Heart left ventricle (tissue), 16 donors: ENCODE data around the gene NPTX1. TPM values are rescaled to one million over a fixed set of nuclear protein-coding genes. Genes with fewer than 3 reads are reported as not detected.

ENCODE experiments used
- ATAC-seq, 4 donors: fragments of 200-7000 bp; cut with Tn5 transposase; one replicate each; pipeline ENCODE4 v1.9.1; 2020 to 2022; ENCODE audit warnings: moderate library complexity in 4 of 4, mild to moderate bottlenecking in 3 of 4, moderate number of reproducible peaks in 1 of 4
- DNase-seq, 5 donors: peaks; one replicate each; pipeline ENCODE4 v3.0.0-alpha.2; 2020
- H3K27ac ChIP-seq, 12 donors: fragments of 200-600 bp; sonication (generic) in 4 of 12; one replicate each; pipeline versions ENCODE4 v1.5.0 to v1.8.0; 2016 to 2022; ENCODE audit warnings: mild to moderate bottlenecking in 2 of 12
- H3K27me3 ChIP-seq, 9 donors: fragments of 200-600 bp; sonication (generic) in 2 of 9; one replicate each; pipeline versions ENCODE4 v1.5.1 to v1.8.0; 2016 to 2022; ENCODE audit warnings: mild to moderate bottlenecking in 3 of 9
- H3K36me3 ChIP-seq, 9 donors: fragments of 200-600 bp; sonication (generic) in 2 of 9; one replicate each; pipeline versions ENCODE4 v1.5.0 to v1.8.0; 2018 to 2022; ENCODE audit warnings: mild to moderate bottlenecking in 2 of 9
- H3K4me1 ChIP-seq, 12 donors: fragments of 200-600 bp; sonication (generic) in 4 of 12; one replicate each; pipeline versions ENCODE4 v1.5.0 to v1.8.0; 2016 to 2022; ENCODE audit warnings: mild to moderate bottlenecking in 3 of 12
- H3K4me3 ChIP-seq, 12 donors: fragments of 200-600 bp; sonication (generic) in 4 of 12; one replicate each; pipeline versions ENCODE4 v1.5.0 to v1.8.0; 2017 to 2022; ENCODE audit warnings: mild to moderate bottlenecking in 9 of 12, moderate library complexity in 4 of 12
- H3K9me3 ChIP-seq, 12 donors: fragments of 200-600 bp; sonication (generic) in 4 of 12; one replicate each; pipeline versions ENCODE4 v1.5.0 to v1.8.0; 2016 to 2022; ENCODE audit warnings: mild to moderate bottlenecking in 1 of 12
- CTCF ChIP-seq, 12 donors: fragments of 200-600 bp; sonication (generic) in 4 of 12; IDR thresholded peaks; one replicate each; pipeline versions ENCODE4 v1.5.0 to v1.8.0; 2018 to 2022; ENCODE audit warnings: antibody characterized with exemption in 12 of 12, mild to moderate bottlenecking in 5 of 12
- POLR2A ChIP-seq, 2 donors: fragments of 450-650 bp; IDR thresholded peaks; one replicate each; pipeline ENCODE4 v1.6.1; 2017; ENCODE audit warnings: antibody characterized with exemption in 2 of 2, mild to moderate bottlenecking in 2 of 2, moderate library complexity in 2 of 2
- WGBS, 4 donors: extraction: QIAGEN DNeasy Blood & Tissue Kit in 2 of 4; methylation state at CpG; one replicate each; pipeline versions ENCODE4 v1.1.5 to v1.1.7; 2013 to 2018; 5-methylcytosine and 5-hydroxymethylcytosine counted together
- intact Hi-C, 10 donors: fragments of 100-400 bp; cut with DNase I; formaldehyde crosslinking; loops; one replicate each; pipeline versions ENCODE4 v1.11.1 to v1.14.2; 2022
- polyA plus RNA-seq, 2 donors: library from polyadenylated mRNA; stranded (reverse); fragments of 200-250 nt; gene quantifications; one replicate each; pipeline ENCODE4 v1.2.3, GENCODE V29; 2013
- total RNA-seq, 9 donors: library from RNA; depleted of rRNA in 2 of 9; stranded (reverse); fragments of >200 nt in 2 of 9; fragmentation: NEBNext Ultra II Directional in 3 of 9; extraction: Animal tissue kit (Norgen Biotek cat#: 25700) in 3 of 9; gene quantifications; one replicate each; pipeline versions ENCODE4 v1.1.0 to v1.2.4, GENCODE V29; 2016 to 2023
- donor health status: ischemic (EF 13 %, LVEDD 7.1; RV severe dilation, severe dysfunction).
- donor health status: healthy with polysubstance abuse.
- donor health status: DM: no; HTN: yes; CAD: no.
- donor health status: DM: no; HTN: no; CAD: no.
- donor health status: ischemic (EF 25% LVEDD 6.9; RV normal size, moderate dysfunction).
- donor health status: ischemic (EF 25% LVEDD 5.7; RV mildly dilated, moderate dysfunction).
- donor health status: healthy.
- donor health status: DM: yes; HTN: yes; CAD: no.
- donor health status: ischemic (EF 35%, LVEDD 5.7; RV mildly dilated, moderate dysfunction).
- donor health status: nonischemic (EF 11% LVEDD 7.7; RV severe dilation, severe dysfunction).
- donor health status: DM: yes; HTN: yes; CAD: no.
- donor health status: PGD.
- donor health status: ischemic (EF 29% LVEDD 5.4; RV normal size, mild dysfunction).
- donor health status: nonischemic (EF 23%, LVEDD 6.1; RV moderate dilation, normal function).

NPTX1 gene
- total and polyA plus RNA-seq, 11 donors: 0.01 to 0.58 (median 0.09) TPM; not detected in 7

DNA sequence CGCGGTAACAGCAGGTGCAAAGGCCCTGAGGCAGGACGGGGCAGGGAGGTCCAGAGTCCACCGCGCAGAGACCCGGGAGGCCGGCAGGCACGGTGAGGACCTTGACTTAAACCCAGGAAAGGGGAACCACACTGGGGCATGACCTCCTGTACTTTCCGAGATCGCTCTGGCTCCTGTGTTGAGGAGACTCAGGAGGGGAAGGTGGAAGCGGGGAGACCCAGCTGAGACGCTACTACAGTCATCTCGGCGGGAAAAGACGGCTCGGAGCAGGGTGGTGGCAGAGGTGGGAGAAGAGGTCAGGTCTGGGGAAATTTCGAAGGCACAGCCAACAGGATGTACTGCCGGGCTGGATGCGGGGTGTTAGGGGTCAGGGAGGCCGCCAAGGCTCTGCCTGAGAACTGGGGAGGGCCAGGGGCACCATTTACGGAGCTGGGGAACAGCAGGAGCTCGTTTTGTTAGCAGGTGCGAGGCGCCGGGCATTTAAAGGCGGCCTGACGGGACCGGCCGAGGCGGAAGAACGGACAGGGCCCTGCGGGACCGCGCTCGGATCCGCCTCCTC is 22.3 kb downstream of the NPTX1 start:
- ATAC-seq (no peak), DNase-seq (no peak)
- TF ChIP-seq CTCF (IDR thresholded peaks at IDR 0.05) (no peak), POLR2A (IDR thresholded peaks at IDR 0.05) (no peak)
- H3K27me3 ChIP-seq: no peaks in the 10 kb centered on the region
- peak overlapping the region; percentile 43 to 88 (median 72) for H3K4me3 ChIP-seq
- 32 to 53% (median 34%) methylated on average over 25 to 36 of the region's 36 CpGs for WGBS, 4 donors
- peaks cover 0 to 36% (median 22%) of the 10 kb centered on the region in 12 donors for H3K4me1 ChIP-seq
- intact Hi-C loops: loop anchor here in 1 of 10 donors (1.0 kb wide), 1 partner anchor 39 kb away; the partner anchor contains the start of gene ENDOV
- no peaks in the 10 kb centered on the region for H3K36me3 ChIP-seq
- H3K27ac ChIP-seq: peak overlapping the region; percentile 88 to 99 (median 96)
- H3K9me3 ChIP-seq: no peaks in the 10 kb centered on the region

DNA sequence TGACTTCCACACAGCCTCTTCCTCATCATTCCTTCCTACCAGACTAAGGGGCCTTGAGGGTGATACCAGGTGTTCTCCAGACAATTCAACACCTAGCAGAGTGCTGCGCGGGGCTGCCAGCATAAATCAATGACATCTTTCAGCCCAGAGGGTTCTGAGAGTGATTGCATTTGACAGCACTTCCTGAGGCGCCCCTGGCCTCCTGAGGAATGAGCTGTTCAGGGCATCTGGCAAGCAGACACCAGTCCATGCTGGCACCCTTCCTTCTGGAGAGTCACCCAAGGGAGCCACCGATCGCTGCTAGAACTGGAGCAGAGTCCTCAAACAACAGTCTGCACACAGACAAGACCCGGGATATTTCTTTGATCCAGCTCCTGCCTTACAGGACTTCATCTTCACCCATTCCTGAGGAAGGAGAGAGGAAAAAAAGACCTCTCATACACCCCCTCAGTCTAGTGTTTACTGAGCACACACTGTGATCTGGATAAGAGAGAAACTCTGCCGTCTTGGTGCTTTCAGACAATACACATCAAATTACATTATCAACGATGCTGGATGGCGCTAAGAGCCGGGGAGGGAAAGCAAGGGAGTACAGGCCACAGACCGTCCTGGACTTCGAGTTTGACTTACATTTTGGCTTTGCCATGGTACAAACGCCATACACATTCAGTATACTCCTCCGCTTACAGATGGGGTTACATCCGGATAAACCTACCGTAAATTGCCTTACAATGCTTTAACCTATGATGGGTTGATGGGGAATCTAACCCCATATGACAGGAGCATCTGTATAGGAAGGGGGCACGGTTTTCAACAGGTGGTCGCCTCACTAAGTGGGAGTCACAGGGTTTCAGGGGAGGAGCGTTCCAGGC is 23.0 kb downstream of the NPTX1 start:
- no peak for DNase-seq
- peak overlapping the region in 8 of 12 donors; percentile 70 to 88 (median 76) for H3K4me3 ChIP-seq
- intact Hi-C loops: no loop called here

DNA sequence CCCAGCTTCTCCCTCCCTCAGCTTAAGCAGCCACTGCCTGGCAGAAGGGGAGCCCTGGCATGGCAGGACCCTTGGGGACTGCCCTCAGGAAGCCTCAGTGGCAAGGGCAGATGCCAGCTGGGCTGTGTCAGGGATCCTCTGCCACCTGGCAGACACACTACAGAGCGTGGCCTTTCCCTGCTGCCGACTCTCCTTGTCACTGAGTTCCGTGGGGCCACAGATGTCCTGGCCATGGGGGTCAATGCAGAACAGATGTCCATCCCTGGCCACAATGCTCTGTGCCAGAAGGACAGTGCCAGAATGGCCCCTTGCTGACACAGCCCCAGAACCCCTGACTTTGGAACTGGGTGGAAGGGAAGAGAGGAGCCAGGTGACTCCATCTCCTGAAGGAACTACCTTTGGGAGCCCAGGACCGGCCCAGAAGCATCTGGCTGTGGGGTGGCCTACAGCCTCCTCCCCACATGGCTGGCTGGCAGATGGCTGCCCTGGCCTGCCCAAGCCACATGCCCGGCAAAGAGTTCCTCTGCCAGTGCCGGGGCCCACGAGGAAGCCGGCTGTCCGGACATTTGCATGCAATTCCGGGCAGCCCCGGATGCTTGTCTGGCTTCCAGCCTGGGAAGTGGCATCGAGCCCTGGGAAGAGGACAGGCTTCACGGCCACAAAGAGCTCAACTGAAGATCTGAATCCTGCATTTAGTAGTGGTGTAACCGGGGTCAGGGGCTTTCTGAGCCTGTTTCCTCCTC is 24.1 kb downstream of the NPTX1 start:
- no peak for DNase-seq
- intact Hi-C loops: no loop called here
- 75 to 83% (median 79%) methylated on average over 6 to 14 of the region's 14 CpGs for WGBS, 4 donors

More for the DNA sequence above, 23.0 kb downstream of the NPTX1 start:
- Histone ChIP-seq H3K36me3 (no peaks in the 10 kb centered on the region), H3K27ac (peak overlapping the region in 3 of 12 donors; percentile 95 to 99 (median 98)), H3K4me1 (peaks cover 0 to 36% (median 22%) of the 10 kb centered on the region in 12 donors), H3K9me3 (no peaks in the 10 kb centered on the region), H3K27me3 (no peaks in the 10 kb centered on the region)
- 83 to 87% (median 84%) methylated on average over 19 of the region's 19 CpGs for WGBS, 4 donors
- ATAC-seq: no peak
- TF ChIP-seq CTCF (IDR thresholded peaks at IDR 0.05): no peak
- TF ChIP-seq POLR2A (IDR thresholded peaks at IDR 0.05): no peak

More for the DNA sequence above, 24.1 kb downstream of the NPTX1 start:
- Histone ChIP-seq H3K4me1 (peaks cover 0 to 33% (median 22%) of the 10 kb centered on the region in 12 donors), H3K27ac (no peak overlapping the region), H3K4me3 (no peak overlapping the region), H3K9me3 (no peaks in the 10 kb centered on the region), H3K36me3 (no peaks in the 10 kb centered on the region), H3K27me3 (no peaks in the 10 kb centered on the region)
- ATAC-seq: no peak
- no peak for TF ChIP-seq POLR2A (IDR thresholded peaks at IDR 0.05)
- TF ChIP-seq CTCF (IDR thresholded peaks at IDR 0.05): no peak
